RPMI7951 (cell line): ENCODE data around the gene RGS8. TPM values are rescaled to one million over a fixed set of nuclear protein-coding genes. Genes with fewer than 3 reads are reported as not detected.

ENCODE experiments used
- DNase-seq: peaks from one replicate; pipeline ENCODE4 v3.0.0-alpha.2; 2012; ENCODE audit warnings: low read depth
- total RNA-seq: library from RNA; depleted of rRNA; stranded (reverse); fragments of >200 nt; shearing (Covaris generic); gene quantifications from 2 replicates; pipeline ENCODE4 v1.2.3, GENCODE V29; 2014; rRNA removed

RGS8 gene
- total RNA-seq: under 0.01 and 0.10 TPM in 2 replicates

DNA sequence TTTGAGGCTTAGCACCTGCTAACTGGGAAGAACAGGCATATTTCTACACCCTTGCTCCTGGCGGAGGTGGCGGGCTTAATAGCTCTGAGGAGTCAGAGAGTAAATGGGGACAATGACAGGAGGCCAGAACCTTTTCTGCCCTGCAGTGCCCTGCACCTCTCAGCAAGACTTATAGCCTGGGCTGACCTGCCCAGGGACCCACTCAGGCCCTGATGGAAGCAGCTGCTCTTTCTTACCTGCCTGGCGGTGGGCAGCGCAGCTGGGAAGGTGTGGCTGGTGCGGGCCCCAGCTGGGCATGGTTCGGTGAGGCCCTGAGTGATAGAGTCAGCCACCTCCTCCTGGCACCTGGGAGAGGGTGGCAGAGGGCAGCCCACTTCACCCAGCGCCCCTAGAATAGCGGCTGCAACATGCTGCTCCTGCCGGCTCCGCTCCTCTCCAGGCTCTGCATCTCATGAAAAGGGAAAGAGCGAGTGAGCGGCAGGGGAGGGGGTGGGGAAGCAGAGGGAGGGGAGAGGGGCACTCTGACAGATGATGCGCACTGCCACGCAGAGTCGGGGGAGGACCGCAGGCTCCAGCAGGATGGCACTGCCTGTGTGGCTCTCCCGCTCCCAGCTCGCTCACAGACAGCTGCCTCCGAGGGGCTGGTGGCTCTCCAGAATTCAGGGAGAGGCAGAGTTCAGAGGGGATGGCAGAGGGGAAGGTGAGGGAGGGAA, at the start of gene RGS8:
Gene RGS8, minus strand, starts transcription at position 472 of the 713 bp plus-strand sequence. CDS start 14,938 bp downstream, outside the sequence.
- DNase-seq: no peak

DNA sequence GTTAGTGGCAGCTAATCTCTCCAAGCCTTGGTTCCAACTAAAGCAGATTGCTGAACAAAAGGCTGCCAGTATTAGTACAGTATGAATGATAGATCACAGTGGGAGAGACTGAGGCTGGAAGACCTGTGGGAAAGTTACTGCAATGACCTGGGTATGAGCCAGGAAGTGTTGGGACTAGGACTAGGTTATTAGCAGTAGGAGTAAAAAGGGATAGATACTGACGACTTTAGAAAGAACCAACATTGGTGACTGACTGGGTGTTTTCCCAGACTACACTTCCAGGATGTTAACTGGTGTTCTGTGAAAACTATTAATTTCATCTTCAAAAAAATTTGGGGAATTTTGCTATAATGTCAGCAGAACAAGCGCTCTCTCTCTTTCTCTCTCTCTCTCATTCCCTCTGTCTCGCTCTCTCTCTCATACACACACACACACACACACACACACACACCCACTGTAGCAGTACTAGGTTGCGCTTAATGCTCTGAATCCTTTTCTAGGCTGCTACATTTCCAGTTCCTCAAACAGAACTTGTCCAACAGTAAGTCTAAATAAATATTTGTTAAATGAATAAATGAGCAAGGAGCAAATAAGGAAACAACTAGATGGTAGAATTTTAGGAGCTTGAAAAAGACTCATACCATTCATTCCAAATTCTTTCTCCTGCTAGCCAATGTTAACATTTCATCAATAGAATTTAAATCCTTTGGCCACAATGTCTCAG, 47.6 kb upstream of the RGS8 start:
- DNase-seq: no peak

- no peak for DNase-seq
Measured at GRCh38 chr1:182726912-182727311, 42.5 kb upstream of the RGS8 start.

GRCh38 chr1:182725259-182726255, 41.2 kb upstream of the RGS8 start:
- DNase-seq: no peak

- no peak for DNase-seq
Measured at GRCh38 chr1:182724215-182724614, 39.8 kb upstream of the RGS8 start.

DNA sequence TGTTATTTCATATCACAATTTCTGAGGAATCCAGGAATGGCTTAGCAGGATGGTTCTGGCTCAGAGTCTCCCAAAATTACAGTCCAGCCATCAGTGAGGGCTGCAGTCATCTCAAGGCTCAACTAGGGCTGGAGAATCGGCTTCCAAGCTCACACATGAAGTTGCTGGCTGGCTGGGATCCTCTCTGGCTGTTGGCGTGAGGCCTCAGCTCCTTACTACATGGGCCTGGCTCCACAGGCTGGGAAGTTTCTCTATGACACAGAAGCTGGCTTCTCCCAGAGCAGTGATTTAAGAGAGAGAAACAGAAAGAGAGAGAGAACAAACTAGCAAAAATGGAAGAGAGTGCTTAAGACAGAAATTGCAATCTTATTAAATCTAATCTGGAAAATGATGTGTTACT, 38.8 kb upstream of the RGS8 start:
- no peak for DNase-seq

- no peak for DNase-seq
Measured at GRCh38 chr1:182721525-182721924, 37.1 kb upstream of the RGS8 start.

- DNase-seq: no peak
Measured at GRCh38 chr1:182720463-182720862, 36.1 kb upstream of the RGS8 start.

DNA sequence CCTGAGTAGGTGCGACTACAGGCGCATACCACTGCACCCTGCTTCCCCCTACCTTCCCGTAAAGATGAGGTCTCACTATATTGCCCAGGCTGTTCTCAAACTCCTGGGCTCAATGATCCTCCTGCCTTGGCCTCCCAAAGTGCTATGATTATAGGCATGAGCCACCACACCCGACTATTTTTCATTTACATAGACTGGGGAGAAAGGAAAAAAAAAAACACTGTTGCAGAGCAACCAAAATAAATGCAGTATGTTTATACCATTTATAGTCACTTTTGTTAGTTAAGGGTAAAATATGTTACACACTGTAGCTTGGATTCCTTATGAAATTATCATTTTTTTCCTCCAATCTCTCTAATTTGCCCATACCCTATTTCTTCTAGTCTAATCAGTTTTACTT, 35.2 kb upstream of the RGS8 start:
- DNase-seq: no peak

GRCh38 chr1:182718311-182718710, 33.9 kb upstream of the RGS8 start:
- no peak for DNase-seq

- DNase-seq: no peak
Measured at GRCh38 chr1:182716740-182717720, 32.6 kb upstream of the RGS8 start.

GRCh38 chr1:182715531-182715930, 31.1 kb upstream of the RGS8 start:
- DNase-seq: no peak

GRCh38 chr1:182714546-182714945, 30.2 kb upstream of the RGS8 start:
- no peak for DNase-seq

GRCh38 chr1:182713939-182714338, 29.6 kb upstream of the RGS8 start:
- no peak for DNase-seq

- DNase-seq: no peak
Measured at GRCh38 chr1:182713492-182713891, 29.1 kb upstream of the RGS8 start.

DNA sequence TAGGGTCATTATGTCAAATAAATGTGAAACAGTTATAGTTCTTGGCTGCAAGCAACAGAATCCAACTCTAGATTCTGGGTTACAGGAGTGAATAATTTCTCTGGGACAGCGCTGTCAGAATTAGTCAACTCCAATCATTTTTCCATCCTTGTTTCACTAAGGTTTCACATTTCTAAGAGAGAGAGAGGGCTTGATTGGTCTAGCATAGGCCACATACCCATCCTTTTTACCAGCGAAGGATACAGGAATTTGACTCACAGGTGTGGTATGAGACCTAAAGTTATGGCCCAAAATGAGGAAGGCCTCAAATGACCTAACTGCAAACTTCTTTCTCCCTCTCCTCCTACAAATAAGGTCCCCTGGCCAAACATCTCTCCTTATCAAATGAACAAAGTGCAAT, 25.5 kb upstream of the RGS8 start:
- no peak for DNase-seq

- no peak for DNase-seq
Measured at GRCh38 chr1:182709225-182709764, 24.9 kb upstream of the RGS8 start.

- DNase-seq: no peak
Measured at GRCh38 chr1:182707122-182707521, 22.7 kb upstream of the RGS8 start.

DNA sequence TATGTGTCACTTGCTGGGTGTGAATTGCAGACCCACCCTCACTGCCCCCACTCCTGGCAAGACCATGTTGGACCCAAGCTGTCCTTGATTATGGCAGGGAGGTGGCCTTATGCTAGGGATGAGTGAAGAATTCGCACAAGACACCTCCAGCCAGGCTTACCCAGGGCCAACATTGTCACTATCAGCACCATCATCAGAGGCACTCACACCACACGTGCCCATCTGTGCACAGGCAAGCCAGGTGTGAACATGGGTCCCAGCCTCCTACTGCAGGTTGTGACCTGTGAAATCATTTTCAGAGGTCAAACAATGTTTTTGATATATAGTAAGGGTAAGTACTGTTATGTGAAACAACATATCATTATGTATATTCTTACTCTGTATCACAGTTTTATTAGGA, 20.3 kb upstream of the RGS8 start:
- no peak for DNase-seq

- DNase-seq: no peak
Measured at GRCh38 chr1:182703539-182703938, 19.2 kb upstream of the RGS8 start.
